Activated CD4-positive, alpha-beta T cell treated with anti-CD3 and anti-CD28 coated beads, Interleukin-2, amount 50 U/mL, for 24 hours (primary cell): ENCODE measurements around the gene CAD.
"Not testable (repeated sequence)": the region's sequence is repeated elsewhere in the genome, so short reads cannot be mapped to it uniquely, and the experiment has no call there.

Experiments used
- DNase-seq, 2 donors: peaks; one replicate each; pipeline ENCODE4 v3.0.0-alpha.2; 2020; ENCODE audit warnings: low read depth in 1 of 2, low spot score in 1 of 2

CAD gene

GRCh38 chr2:27198068-27198467 lies 19.1 kb upstream of the CAD start:
- not testable (repeated sequence) for DNase-seq

GRCh38 chr2:27198627-27199026 lies 18.5 kb upstream of the CAD start:
- no peak for DNase-seq

- DNase-seq: no peak
These were observed 17.9 kb upstream of the CAD start for GRCh38 chr2:27199241-27199640.

- DNase-seq: no peak
These were observed 15.5 kb upstream of the CAD start for GRCh38 chr2:27201675-27202074.

- DNase-seq: no peak
These were observed 14.3 kb upstream of the CAD start for GRCh38 chr2:27202854-27203253.

- DNase-seq: no peak
These were observed 13.4 kb upstream of the CAD start for GRCh38 chr2:27203741-27204140.

- no peak for DNase-seq
These were observed 12.6 kb upstream of the CAD start for GRCh38 chr2:27204566-27204965.

GRCh38 chr2:27205206-27205605 lies 12.0 kb upstream of the CAD start:
- DNase-seq: no peak

GRCh38 chr2:27206346-27206745 lies 10.8 kb upstream of the CAD start:
- no peak for DNase-seq

GRCh38 chr2:27208486-27209050 lies 8.6 kb upstream of the CAD start:
- DNase-seq: no peak

GRCh38 chr2:27209621-27210401 lies 7.4 kb upstream of the CAD start:
- no peak for DNase-seq

- DNase-seq: no peak
These were observed 5.8 kb upstream of the CAD start for GRCh38 chr2:27211241-27211942.

- DNase-seq: peak; percentile 84 to 85
These were observed 5.1 kb upstream of the CAD start, which contains the start of the genes ATRAID and SLC5A6 for GRCh38 chr2:27211943-27212625. TSS of gene ATRAID (plus strand) at chr2:27212041. CDS start at chr2:27212369, 328 bp downstream. TSS of gene SLC5A6 (minus strand) at chr2:27212268. CDS start at chr2:27207650, 4,618 bp downstream.

GRCh38 chr2:27212626-27213471 lies 4.3 kb upstream of the CAD start:
- DNase-seq: peak; percentile 9 to 30

- no peak for DNase-seq
These were observed 2.2 kb upstream of the CAD start for GRCh38 chr2:27214941-27215340.

GRCh38 chr2:27216416-27217137 lies 592 bp upstream of the CAD start:
- no peak for DNase-seq

GRCh38 chr2:27218614-27219013 lies 1.4 kb downstream of the CAD start:
- DNase-seq: no peak

- no peak for DNase-seq
These were observed 1.9 kb downstream of the CAD start for GRCh38 chr2:27219091-27219490.

- DNase-seq: no peak
These were observed 2.9 kb downstream of the CAD start for GRCh38 chr2:27220091-27220490.

- DNase-seq: no peak
These were observed 4.0 kb downstream of the CAD start for GRCh38 chr2:27221166-27221565.
